Heart left ventricle (tissue), 13 donors: ENCODE data around the gene NUDT3.

ENCODE experiments used
- POLR2A ChIP-seq, 2 donors: fragments of 450-650 bp; IDR thresholded peaks; one replicate each; pipeline ENCODE4 v1.6.1; 2017; ENCODE audit warnings: antibody characterized with exemption in 2 of 2, mild to moderate bottlenecking in 2 of 2, moderate library complexity in 2 of 2
- TF ChIP-seq, protein P1 (sequence below), 12 donors: fragments of 200-600 bp; sonication (generic) in 4 of 12; IDR thresholded peaks; one replicate each; pipeline versions ENCODE4 v1.5.0 to v1.8.0; 2018 to 2022; ENCODE audit warnings: antibody characterized with exemption in 12 of 12, mild to moderate bottlenecking in 5 of 12
- donor health status: ischemic (EF 13 %, LVEDD 7.1; RV severe dilation, severe dysfunction).
- donor health status: DM: no; HTN: yes; CAD: no.
- donor health status: DM: no; HTN: no; CAD: no.
- donor health status: ischemic (EF 25% LVEDD 6.9; RV normal size, moderate dysfunction).
- donor health status: ischemic (EF 25% LVEDD 5.7; RV mildly dilated, moderate dysfunction).
- donor health status: ischemic (EF 35%, LVEDD 5.7; RV mildly dilated, moderate dysfunction).
- donor health status: nonischemic (EF 11% LVEDD 7.7; RV severe dilation, severe dysfunction).
- donor health status: DM: yes; HTN: yes; CAD: no.
- donor health status: PGD.
- donor health status: ischemic (EF 29% LVEDD 5.4; RV normal size, mild dysfunction).
- donor health status: nonischemic (EF 23%, LVEDD 6.1; RV moderate dilation, normal function).

GRCh38 chr6:34288581-34288980, 103.9 kb downstream of the NUDT3 start:
- TF ChIP-seq, protein P1, sequence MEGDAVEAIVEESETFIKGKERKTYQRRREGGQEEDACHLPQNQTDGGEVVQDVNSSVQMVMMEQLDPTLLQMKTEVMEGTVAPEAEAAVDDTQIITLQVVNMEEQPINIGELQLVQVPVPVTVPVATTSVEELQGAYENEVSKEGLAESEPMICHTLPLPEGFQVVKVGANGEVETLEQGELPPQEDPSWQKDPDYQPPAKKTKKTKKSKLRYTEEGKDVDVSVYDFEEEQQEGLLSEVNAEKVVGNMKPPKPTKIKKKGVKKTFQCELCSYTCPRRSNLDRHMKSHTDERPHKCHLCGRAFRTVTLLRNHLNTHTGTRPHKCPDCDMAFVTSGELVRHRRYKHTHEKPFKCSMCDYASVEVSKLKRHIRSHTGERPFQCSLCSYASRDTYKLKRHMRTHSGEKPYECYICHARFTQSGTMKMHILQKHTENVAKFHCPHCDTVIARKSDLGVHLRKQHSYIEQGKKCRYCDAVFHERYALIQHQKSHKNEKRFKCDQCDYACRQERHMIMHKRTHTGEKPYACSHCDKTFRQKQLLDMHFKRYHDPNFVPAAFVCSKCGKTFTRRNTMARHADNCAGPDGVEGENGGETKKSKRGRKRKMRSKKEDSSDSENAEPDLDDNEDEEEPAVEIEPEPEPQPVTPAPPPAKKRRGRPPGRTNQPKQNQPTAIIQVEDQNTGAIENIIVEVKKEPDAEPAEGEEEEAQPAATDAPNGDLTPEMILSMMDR (IDR thresholded peaks at IDR 0.05): no peak
- TF ChIP-seq POLR2A (IDR thresholded peaks at IDR 0.05): no peak
